Endothelial cell of umbilical vein (primary cell): Measurements from ENCODE around the gene CEP128. TPM values are rescaled to one million over a fixed set of nuclear protein-coding genes. Genes with fewer than 3 reads are reported as not detected.

Experiments
- BruUV-seq: library from RNA; stranded (reverse); fragments of 400-500 nt; replicated peaks from 2 replicates; lab custom pipeline; 2021; lab: Mats Ljungman, UMichigan
- CTCF ChIA-PET: fragments of 300-600, 350-600 bp; sonication (Branson Sonifier 250); formaldehyde crosslinking; loops from one replicate; lab custom pipeline; 2021; ENCODE audit warnings: antibody characterized with exemption, inconsistent platforms; lab: Charles Lee
- POLR2A ChIA-PET: fragments of 300-600, 350-600 bp; sonication (Branson Sonifier 250); formaldehyde crosslinking; loops from one replicate; lab custom pipeline; 2021; ENCODE audit warnings: antibody characterized with exemption, inconsistent platforms; lab: Charles Lee
- DNase-seq: peaks from one replicate; pipeline ENCODE4 v3.0.0-alpha.2; 2011; ENCODE audit warnings: low read depth, low spot score
- FAIRE-seq: peaks from 2 replicates; lab custom pipeline; 2011; peaks lifted over from hg19 to GRCh38; lab: Jason Lieb, UNC
- H2AFZ ChIP-seq: 2 replicates; pipeline ENCODE4 v1.6.0; 2012; ENCODE audit warnings: low read depth, low read length, control low read depth, inconsistent platforms
- H3K27ac ChIP-seq: 2 replicates; pipeline ENCODE4 v1.5.1; 2011; ENCODE audit warnings: low read depth, mild to moderate bottlenecking, control low read depth, low read length, moderate library complexity; ENCODE audit not compliant: insufficient read depth
- H3K27me3 ChIP-seq, 2 experiments: 2 replicates each; pipeline versions ENCODE4 v1.6.0 to v1.6.1; 2011; ENCODE audit warnings: low read length in 2 of 2, mixed read lengths in 1 of 2; ENCODE audit not compliant: control insufficient read depth in 2 of 2, insufficient read depth in 2 of 2
- H3K36me3 ChIP-seq, 2 experiments: 2 replicates in 1 of 2; 3 replicates in 1 of 2; pipeline ENCODE4 v1.5.1; 2011; ENCODE audit warnings: low read length in 2 of 2, mild to moderate bottlenecking in 1 of 2, moderate library complexity in 1 of 2; ENCODE audit not compliant: control insufficient read depth in 2 of 2, insufficient read depth in 2 of 2; ENCODE audit errors: extremely low read depth in 1 of 2
- H3K4me1 ChIP-seq: 3 replicates; pipeline ENCODE4 v1.5.1; 2011; ENCODE audit warnings: mild to moderate bottlenecking, low read length; ENCODE audit not compliant: control insufficient read depth, insufficient read depth; ENCODE audit errors: extremely low read depth
- H3K4me2 ChIP-seq: 2 replicates; pipeline ENCODE4 v1.6.1; 2011; ENCODE audit warnings: low read length, control low read depth, mixed read lengths; ENCODE audit not compliant: insufficient read depth
- H3K4me3 ChIP-seq, 3 experiments: fragments of 200-600 bp in 1 of 3; sonication (generic), shearing (Covaris generic) in 1 of 3; replicated peaks in 1 of 3; 2 replicates each; pipeline ENCODE4 v1.5.1; 2011 to 2016; ENCODE audit warnings: control low read depth in 3 of 3, low read length in 3 of 3, mild to moderate bottlenecking in 2 of 3, inconsistent platforms in 1 of 3, low read depth in 1 of 3, moderate library complexity in 1 of 3; ENCODE audit not compliant: insufficient read depth in 1 of 3
- H3K79me2 ChIP-seq: 2 replicates; pipeline ENCODE4 v1.6.0; 2012; ENCODE audit warnings: low read length, inconsistent platforms; ENCODE audit not compliant: control insufficient read depth, insufficient read depth
- H3K9ac ChIP-seq: replicated peaks from 2 replicates; pipeline ENCODE3; 2011; ENCODE audit warnings: low read length, control low read depth; ENCODE audit not compliant: insufficient read depth; ENCODE audit errors: extremely low read depth
- H3K9me1 ChIP-seq: replicated peaks from 3 replicates; pipeline ENCODE4 v1.6.0; 2011; ENCODE audit warnings: mild to moderate bottlenecking, low read length; ENCODE audit not compliant: control insufficient read depth, insufficient read depth; ENCODE audit errors: extremely low read depth
- H3K9me3 ChIP-seq: replicated peaks from 2 replicates; pipeline ENCODE4 v1.5.1; 2012; ENCODE audit warnings: low read length, inconsistent platforms; ENCODE audit not compliant: control insufficient read depth, insufficient read depth
- H4K20me1 ChIP-seq: replicated peaks from 2 replicates; pipeline ENCODE3; 2011; ENCODE audit warnings: mild to moderate bottlenecking, low read length; ENCODE audit not compliant: control insufficient read depth, insufficient read depth; ENCODE audit errors: extremely low read depth
- CTCF ChIP-seq, 2 donors: IDR thresholded peaks; 1 replicate in 1 of 2; 2 replicates in 1 of 2; pipeline ENCODE4 v1.5.1; 2011; ENCODE audit warnings: low read length in 2 of 2, mild to moderate bottlenecking in 2 of 2, moderate library complexity in 2 of 2, control low read depth in 1 of 2, inconsistent platforms in 1 of 2, low read depth in 1 of 2; ENCODE audit not compliant: insufficient read depth in 1 of 2; ENCODE audit errors: extremely low read depth in 1 of 2
- EZH2 ChIP-seq: IDR thresholded peaks from 2 replicates; pipeline ENCODE4 v1.6.1; 2012; ENCODE audit warnings: borderline replicate concordance, low read depth, mild to moderate bottlenecking, moderate library complexity, low read length, inconsistent platforms; ENCODE audit not compliant: severe bottlenecking
- FOS ChIP-seq: IDR thresholded peaks from 2 replicates; pipeline ENCODE4 v1.6.1; 2011; ENCODE audit warnings: mild to moderate bottlenecking, low read length, moderate library complexity, borderline replicate concordance; ENCODE audit not compliant: insufficient read depth
- GATA2 ChIP-seq: IDR thresholded peaks from 2 replicates; pipeline ENCODE4 v1.7.0; 2011; ENCODE audit warnings: low read depth, mild to moderate bottlenecking, moderate library complexity, mixed read lengths, low read length; ENCODE audit not compliant: insufficient read length, insufficient read depth
- JUN ChIP-seq: IDR thresholded peaks from 2 replicates; pipeline ENCODE4 v1.6.1; 2011; ENCODE audit warnings: borderline replicate concordance, low read depth; ENCODE audit not compliant: insufficient read length, insufficient read depth
- MAX ChIP-seq: IDR thresholded peaks from 2 replicates; pipeline ENCODE4 v1.6.1; 2011; ENCODE audit not compliant: insufficient read depth, insufficient read length
- MYC ChIP-seq: IDR thresholded peaks from one replicate; pipeline ENCODE4 v1.6.1; 2011; ENCODE audit warnings: mild to moderate bottlenecking, low read depth, low read length
- POLR2A ChIP-seq: IDR thresholded peaks from 2 replicates; pipeline ENCODE4 v1.6.1; 2012; ENCODE audit warnings: low read depth, mild to moderate bottlenecking, control low read depth, low read length
- POLR2AphosphoS5 ChIP-seq: IDR thresholded peaks from 2 replicates; pipeline ENCODE4 v1.6.1; 2012; ENCODE audit warnings: low read depth, mild to moderate bottlenecking, control low read depth, low read length, moderate library complexity; ENCODE audit not compliant: insufficient read depth
- dilution Hi-C: fragments of 300-500 bp; cut with MboI; formaldehyde crosslinking; loops from one replicate; pipeline ENCODE4 v1.15.0; 2019; ENCODE audit warnings: low sequenced_read_pairs; ENCODE audit not compliant: extremely low pct_ligation_motif_present
- intact Hi-C: fragments of 100-400 bp; cut with micrococcal nuclease; formaldehyde crosslinking; loops from one replicate; pipeline ENCODE4 v1.10.0; 2022
- polyA plus RNA-seq, 4 experiments: library from polyadenylated mRNA; depleted of rRNA in 3 of 4; stranded (reverse) in 3 of 4; unstranded in 1 of 4; fragments of >200 nt; gene quantifications; 2 replicates each; pipeline versions ENCODE4 v1.2.1 to v1.2.3, GENCODE V29; 2011 to 2012; ENCODE audit warnings: missing spikeins in 1 of 4
- total RNA-seq: library from RNA; stranded (reverse); gene quantifications from 2 replicates; pipeline ENCODE4 v1.2.3, GENCODE V29; 2021

CEP128 gene
- total and polyA plus RNA-seq, 2 donors (not counting 3 experiments of a cell fraction or from before 2014, with no cell fraction given) = 0.91 to 23.7 TPM

DNA sequence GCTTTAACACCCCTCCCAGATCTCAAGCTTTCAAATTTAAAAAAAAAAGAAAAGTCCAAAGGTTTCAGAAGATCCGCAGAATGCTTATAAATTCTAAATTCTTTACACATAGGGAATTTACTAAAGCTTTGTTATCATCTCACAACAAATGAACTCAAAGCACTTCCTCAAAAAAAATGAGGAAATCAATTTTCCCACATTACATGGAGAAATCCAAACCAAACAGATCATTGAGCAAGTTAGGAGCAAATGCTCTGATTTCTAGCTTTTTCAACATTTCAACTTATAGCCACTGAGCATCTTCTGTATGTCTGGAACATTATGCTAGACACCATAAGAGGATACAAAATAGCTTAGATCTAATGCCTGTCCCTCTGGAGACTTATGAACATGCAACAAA is 161.0 kb downstream of the CEP128 start:
- ChIA-PET POLR2A (no interaction called here), CTCF (interaction anchor here (0.8 to 1.1 kb wide), 3 partner anchors 14 to 567 kb away, joined by 3 to 5 read pairs (median 3); no protein-coding TSS in a partner anchor)
- H3K4me2 ChIP-seq = no peak overlapping the region
- TF ChIP-seq JUN = no peak
- TF ChIP-seq MAX = no peak
- no peak for TF ChIP-seq FOS
- TF ChIP-seq POLR2AphosphoS5 = no peak
- TF ChIP-seq GATA2 = no peak
- TF ChIP-seq POLR2A = no peak
- no peak for TF ChIP-seq MYC
- TF ChIP-seq CTCF (IDR thresholded peaks at IDR 0.05; ENCODE audit: extremely low read depth in 1 of 2, insufficient read depth in 1 of 2, low read depth in 1 of 2, low read length in 2 of 2) = no peak
- no peak for TF ChIP-seq EZH2
- H3K4me1 ChIP-seq = no peaks in the 10 kb centered on the region
- dilution Hi-C loops = no loop called here
- no TSS peak for BruUV-seq
- no peak overlapping the region for H3K9ac ChIP-seq
- no peaks in the 10 kb centered on the region for H3K36me3 ChIP-seq
- no peak for FAIRE-seq
- no peak overlapping the region for H2AFZ ChIP-seq
- no peak overlapping the region for H3K4me3 ChIP-seq
- no peaks in the 10 kb centered on the region for H3K9me1 ChIP-seq
- H3K27me3 ChIP-seq = no peaks in the 10 kb centered on the region
- no peaks in the 10 kb centered on the region for H3K9me3 ChIP-seq
- no peaks in the 10 kb centered on the region for H4K20me1 ChIP-seq
- intact Hi-C loops = no loop called here
- DNase-seq = no peak
- H3K27ac ChIP-seq = no peak overlapping the region
- H3K79me2 ChIP-seq = no peaks in the 10 kb centered on the region
